Measurements from ENCODE around the gene SH3PXD2B.
"Not testable (repeated sequence)": the region's sequence is repeated elsewhere in the genome, so short reads cannot be mapped to it uniquely, and the experiment has no call there.

The SH3PXD2B gene

GRCh38 chr5:172311026-172311425 is 143.3 kb downstream of the SH3PXD2B start:
- Mint-ChIP-seq H3K27me3 (peaks cover 9% of the 10 kb centered on the region), H3K4me1 (ENCODE audit: low read depth) (no peaks in the 10 kb centered on the region), H3K27ac (no peak overlapping the region), H3K4me3 (no peak overlapping the region), H3K9me3 (no peaks in the 10 kb centered on the region), H3K36me3 (ENCODE audit: low read depth) (no peaks in the 10 kb centered on the region)

GRCh38 chr5:172305380-172305779 is 148.9 kb downstream of the SH3PXD2B start:
- Mint-ChIP-seq H3K4me1 (ENCODE audit: low read depth) (no peaks in the 10 kb centered on the region), H3K4me3 (no peak overlapping the region), H3K9me3 (no peaks in the 10 kb centered on the region), H3K27me3 (peaks cover 7% of the 10 kb centered on the region), H3K36me3 (ENCODE audit: low read depth) (no peaks in the 10 kb centered on the region), H3K27ac (no peak overlapping the region)

- no peak overlapping the region for H3K4me3 Mint-ChIP-seq
- H3K27me3 Mint-ChIP-seq: peaks cover 7% of the 10 kb centered on the region
- H3K9me3 Mint-ChIP-seq: no peaks in the 10 kb centered on the region
Observed at GRCh38 chr5:172303572-172304335, 150.6 kb downstream of the SH3PXD2B start.

GRCh38 chr5:172303162-172303561 is 151.2 kb downstream of the SH3PXD2B start:
- peaks cover 7% of the 10 kb centered on the region for H3K27me3 Mint-ChIP-seq
- no peak overlapping the region for H3K27ac Mint-ChIP-seq

More at GRCh38 chr5:172303572-172304335, 150.6 kb downstream of the SH3PXD2B start:
- Mint-ChIP-seq H3K36me3 (ENCODE audit: low read depth) (no peaks in the 10 kb centered on the region), H3K27ac (no peak overlapping the region), H3K4me1 (ENCODE audit: low read depth) (no peaks in the 10 kb centered on the region)

GRCh38 chr5:172302047-172302710 is 152.1 kb downstream of the SH3PXD2B start:
- Mint-ChIP-seq H3K4me1 (ENCODE audit: low read depth) (no peaks in the 10 kb centered on the region), H3K27ac (no peak overlapping the region), H3K9me3 (no peaks in the 10 kb centered on the region), H3K4me3 (no peak overlapping the region), H3K36me3 (ENCODE audit: low read depth) (no peaks in the 10 kb centered on the region), H3K27me3 (peaks cover 7% of the 10 kb centered on the region)

More at GRCh38 chr5:172303162-172303561, 151.2 kb downstream of the SH3PXD2B start:
- Mint-ChIP-seq H3K4me3 (no peak overlapping the region), H3K9me3 (no peaks in the 10 kb centered on the region), H3K36me3 (ENCODE audit: low read depth) (no peaks in the 10 kb centered on the region), H3K4me1 (ENCODE audit: low read depth) (no peaks in the 10 kb centered on the region)

- Mint-ChIP-seq H3K4me1 (ENCODE audit: low read depth) (no peaks in the 10 kb centered on the region), H3K27me3 (peaks cover 7% of the 10 kb centered on the region), H3K9me3 (no peaks in the 10 kb centered on the region), H3K36me3 (ENCODE audit: low read depth) (no peaks in the 10 kb centered on the region), H3K4me3 (no peak overlapping the region), H3K27ac (no peak overlapping the region)
Observed at GRCh38 chr5:172299916-172300439, 154.3 kb downstream of the SH3PXD2B start.

- Mint-ChIP-seq H3K4me3 (no peak overlapping the region), H3K27ac (no peak overlapping the region), H3K36me3 (ENCODE audit: low read depth) (no peaks in the 10 kb centered on the region), H3K27me3 (peaks cover 3% of the 10 kb centered on the region), H3K9me3 (no peaks in the 10 kb centered on the region), H3K4me1 (ENCODE audit: low read depth) (no peaks in the 10 kb centered on the region)
Observed at GRCh38 chr5:172294831-172295230, 159.5 kb downstream of the SH3PXD2B start.

- H3K27me3 Mint-ChIP-seq: peaks cover 3% of the 10 kb centered on the region
- H3K4me3 Mint-ChIP-seq: no peak overlapping the region
- H3K27ac Mint-ChIP-seq: no peak overlapping the region
- no peaks in the 10 kb centered on the region for H3K36me3 Mint-ChIP-seq (ENCODE audit: low read depth)
- H3K9me3 Mint-ChIP-seq: no peaks in the 10 kb centered on the region
- no peaks in the 10 kb centered on the region for H3K4me1 Mint-ChIP-seq (ENCODE audit: low read depth)
Observed at GRCh38 chr5:172293745-172294342, 160.5 kb downstream of the SH3PXD2B start.

GRCh38 chr5:172293054-172293744 is 161.1 kb downstream of the SH3PXD2B start:
- no peaks in the 10 kb centered on the region for H3K4me1 Mint-ChIP-seq (ENCODE audit: low read depth)
- no peaks in the 10 kb centered on the region for H3K9me3 Mint-ChIP-seq
- H3K27me3 Mint-ChIP-seq: peaks cover 3% of the 10 kb centered on the region
- no peak overlapping the region for H3K4me3 Mint-ChIP-seq
- H3K36me3 Mint-ChIP-seq (ENCODE audit: low read depth): no peaks in the 10 kb centered on the region
- H3K27ac Mint-ChIP-seq: no peak overlapping the region

GRCh38 chr5:172291837-172292236 is 162.5 kb downstream of the SH3PXD2B start:
- not testable (repeated sequence) for H3K27me3 Mint-ChIP-seq; H3K4me1 Mint-ChIP-seq (ENCODE audit: low read depth); H3K4me3 Mint-ChIP-seq; H3K9me3 Mint-ChIP-seq; H3K36me3 Mint-ChIP-seq (ENCODE audit: low read depth); H3K27ac Mint-ChIP-seq

GRCh38 chr5:172288465-172288864 is 165.9 kb downstream of the SH3PXD2B start:
- Mint-ChIP-seq H3K27me3 (peaks cover 11% of the 10 kb centered on the region), H3K4me3 (no peak overlapping the region), H3K4me1 (ENCODE audit: low read depth) (peaks cover 10% of the 10 kb centered on the region), H3K36me3 (ENCODE audit: low read depth) (no peaks in the 10 kb centered on the region), H3K27ac (no peak overlapping the region), H3K9me3 (no peaks in the 10 kb centered on the region)

- not testable (repeated sequence) for H3K9me3 Mint-ChIP-seq; H3K36me3 Mint-ChIP-seq (ENCODE audit: low read depth); H3K27ac Mint-ChIP-seq; H3K4me3 Mint-ChIP-seq
- Mint-ChIP-seq H3K4me1 (ENCODE audit: low read depth) (peaks cover 19% of the 10 kb centered on the region), H3K27me3 (peaks cover 11% of the 10 kb centered on the region)
Observed at GRCh38 chr5:172287140-172287539, 167.2 kb downstream of the SH3PXD2B start.

GRCh38 chr5:172285226-172286143 is 168.8 kb downstream of the SH3PXD2B start:
- Mint-ChIP-seq H3K36me3 (ENCODE audit: low read depth) (no peaks in the 10 kb centered on the region), H3K27ac (no peak overlapping the region), H3K9me3 (no peaks in the 10 kb centered on the region), H3K4me1 (ENCODE audit: low read depth) (peaks cover 34% of the 10 kb centered on the region), H3K4me3 (peak overlapping the region; percentile 83), H3K27me3 (peaks cover 11% of the 10 kb centered on the region)

- H3K27ac Mint-ChIP-seq: peak overlapping the region; percentile 36
- H3K4me3 Mint-ChIP-seq: peak overlapping the region; percentile 83
- no peaks in the 10 kb centered on the region for H3K36me3 Mint-ChIP-seq (ENCODE audit: low read depth)
- peaks cover 36% of the 10 kb centered on the region for H3K4me1 Mint-ChIP-seq (ENCODE audit: low read depth)
- peaks cover 11% of the 10 kb centered on the region for H3K27me3 Mint-ChIP-seq
- H3K9me3 Mint-ChIP-seq: no peaks in the 10 kb centered on the region
Observed at GRCh38 chr5:172284611-172284980, 169.7 kb downstream of the SH3PXD2B start.
